SK-N-SH (cell line): ENCODE results near the gene HBZ.

Source experiments
- CHD2 ChIP-seq: fragments of 150-350 bp; IDR thresholded peaks from 2 replicates; pipeline ENCODE4 v1.6.1; 2018; ENCODE audit warnings: low read length; ENCODE audit not compliant: partially characterized antibody
- EP300 ChIP-seq, 2 experiments: IDR thresholded peaks; 2 replicates each; pipeline versions ENCODE4 v1.4.0 to v1.6.1; 2012; ENCODE audit warnings: borderline replicate concordance in 1 of 2, low read depth in 1 of 2, low read length in 1 of 2
- EZH2phosphoT487 ChIP-seq: fragments of 200-600 bp; sonication (generic); IDR thresholded peaks from 2 replicates; pipeline ENCODE4 v1.6.1; 2017; ENCODE audit warnings: low read depth, mixed run types, mild to moderate bottlenecking, antibody characterized with exemption, moderate library complexity, borderline replicate concordance
- FOXJ3 ChIP-seq: sonication (generic); formaldehyde crosslinking; IDR thresholded peaks from 2 replicates; pipeline ENCODE4 v1.5.1; 2020; ENCODE audit warnings: mild to moderate bottlenecking, missing genetic modification reagents
- MXI1 ChIP-seq: IDR thresholded peaks from 2 replicates; pipeline ENCODE4 v1.6.1; 2012; ENCODE audit warnings: mild to moderate bottlenecking, low read depth, low read length, improper control_type of control experiment
- POLR2AphosphoS5 ChIP-seq: IDR thresholded peaks from 2 replicates; pipeline ENCODE4 v1.6.1; 2012; ENCODE audit warnings: low read depth, low read length
- RAD21 ChIP-seq: IDR thresholded peaks from 2 replicates; pipeline ENCODE4 v1.6.1; 2012; ENCODE audit warnings: mild to moderate bottlenecking, low read length
- RFX5 ChIP-seq: IDR thresholded peaks from 2 replicates; pipeline ENCODE4 v1.6.1; 2012; ENCODE audit warnings: mild to moderate bottlenecking, improper control_type of control experiment, low read length
- RXRA ChIP-seq: IDR thresholded peaks from 2 replicates; pipeline ENCODE4 v1.4.0; 2012; ENCODE audit warnings: low read depth, mild to moderate bottlenecking, borderline replicate concordance
- SIN3A ChIP-seq: IDR thresholded peaks from 2 replicates; pipeline ENCODE4 v1.6.1; 2012; ENCODE audit warnings: low read depth, mild to moderate bottlenecking, low read length, moderate library complexity, borderline replicate concordance
- SMC3 ChIP-seq: IDR thresholded peaks from 2 replicates; pipeline ENCODE4 v1.6.1; 2012; ENCODE audit warnings: low read depth, low read length, improper control_type of control experiment
- TF ChIP-seq, protein P1 (sequence below): fragments of 150-350 bp; IDR thresholded peaks from 2 replicates; pipeline ENCODE4 v1.6.1; 2017; ENCODE audit warnings: antibody characterized with exemption, low read length, low read depth, borderline replicate concordance
- TF ChIP-seq, protein P2 (sequence below): fragments of 200-600 bp; sonication (generic); IDR thresholded peaks from 2 replicates; pipeline ENCODE4 v1.6.1; 2017; ENCODE audit warnings: antibody characterized with exemption, mild to moderate bottlenecking, moderate library complexity
- TF ChIP-seq, protein P3 (sequence below): IDR thresholded peaks from 2 replicates; pipeline ENCODE4 v1.6.1; 2012; ENCODE audit warnings: mild to moderate bottlenecking, low read depth, low read length, moderate library complexity

DNA sequence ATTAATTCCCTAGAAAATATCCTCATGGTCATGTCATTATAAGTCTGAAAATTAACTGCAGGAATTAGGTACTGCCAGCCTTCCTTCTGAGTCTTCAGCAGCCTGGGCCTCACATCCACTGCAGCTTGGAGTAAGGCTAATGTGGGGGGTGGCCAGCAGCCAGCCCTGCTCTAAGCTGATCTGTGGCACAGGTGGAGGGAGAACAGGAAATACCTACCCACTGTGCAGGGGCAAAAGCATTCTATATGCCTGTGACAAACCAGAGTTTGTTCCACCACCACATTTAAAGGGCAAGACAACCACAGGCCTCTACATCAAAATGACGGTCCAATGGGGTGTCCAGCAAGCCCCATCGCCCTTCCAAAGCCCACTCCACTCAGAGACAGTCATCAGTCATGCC lies 23.4 kb upstream of the HBZ start:
- TF ChIP-seq, protein P1, sequence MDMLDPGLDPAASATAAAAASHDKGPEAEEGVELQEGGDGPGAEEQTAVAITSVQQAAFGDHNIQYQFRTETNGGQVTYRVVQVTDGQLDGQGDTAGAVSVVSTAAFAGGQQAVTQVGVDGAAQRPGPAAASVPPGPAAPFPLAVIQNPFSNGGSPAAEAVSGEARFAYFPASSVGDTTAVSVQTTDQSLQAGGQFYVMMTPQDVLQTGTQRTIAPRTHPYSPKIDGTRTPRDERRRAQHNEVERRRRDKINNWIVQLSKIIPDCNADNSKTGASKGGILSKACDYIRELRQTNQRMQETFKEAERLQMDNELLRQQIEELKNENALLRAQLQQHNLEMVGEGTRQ, result no peak
- TF ChIP-seq CHD2 (no peak), POLR2AphosphoS5 (no peak), RFX5 (no peak), RXRA (no peak), SMC3 (no peak), RAD21 (no peak), FOXJ3 (CRISPR knock-in tag) (no peak), SIN3A (no peak), EP300 (IDR thresholded peaks at IDR 0.05; ENCODE audit: borderline replicate concordance in 1 of 2, low read depth in 1 of 2, low read length in 1 of 2) (no peak), EZH2phosphoT487 (no peak), MXI1 (no peak)
- TF ChIP-seq, protein P2, sequence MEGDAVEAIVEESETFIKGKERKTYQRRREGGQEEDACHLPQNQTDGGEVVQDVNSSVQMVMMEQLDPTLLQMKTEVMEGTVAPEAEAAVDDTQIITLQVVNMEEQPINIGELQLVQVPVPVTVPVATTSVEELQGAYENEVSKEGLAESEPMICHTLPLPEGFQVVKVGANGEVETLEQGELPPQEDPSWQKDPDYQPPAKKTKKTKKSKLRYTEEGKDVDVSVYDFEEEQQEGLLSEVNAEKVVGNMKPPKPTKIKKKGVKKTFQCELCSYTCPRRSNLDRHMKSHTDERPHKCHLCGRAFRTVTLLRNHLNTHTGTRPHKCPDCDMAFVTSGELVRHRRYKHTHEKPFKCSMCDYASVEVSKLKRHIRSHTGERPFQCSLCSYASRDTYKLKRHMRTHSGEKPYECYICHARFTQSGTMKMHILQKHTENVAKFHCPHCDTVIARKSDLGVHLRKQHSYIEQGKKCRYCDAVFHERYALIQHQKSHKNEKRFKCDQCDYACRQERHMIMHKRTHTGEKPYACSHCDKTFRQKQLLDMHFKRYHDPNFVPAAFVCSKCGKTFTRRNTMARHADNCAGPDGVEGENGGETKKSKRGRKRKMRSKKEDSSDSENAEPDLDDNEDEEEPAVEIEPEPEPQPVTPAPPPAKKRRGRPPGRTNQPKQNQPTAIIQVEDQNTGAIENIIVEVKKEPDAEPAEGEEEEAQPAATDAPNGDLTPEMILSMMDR, result no peak
- TF ChIP-seq, protein P3, sequence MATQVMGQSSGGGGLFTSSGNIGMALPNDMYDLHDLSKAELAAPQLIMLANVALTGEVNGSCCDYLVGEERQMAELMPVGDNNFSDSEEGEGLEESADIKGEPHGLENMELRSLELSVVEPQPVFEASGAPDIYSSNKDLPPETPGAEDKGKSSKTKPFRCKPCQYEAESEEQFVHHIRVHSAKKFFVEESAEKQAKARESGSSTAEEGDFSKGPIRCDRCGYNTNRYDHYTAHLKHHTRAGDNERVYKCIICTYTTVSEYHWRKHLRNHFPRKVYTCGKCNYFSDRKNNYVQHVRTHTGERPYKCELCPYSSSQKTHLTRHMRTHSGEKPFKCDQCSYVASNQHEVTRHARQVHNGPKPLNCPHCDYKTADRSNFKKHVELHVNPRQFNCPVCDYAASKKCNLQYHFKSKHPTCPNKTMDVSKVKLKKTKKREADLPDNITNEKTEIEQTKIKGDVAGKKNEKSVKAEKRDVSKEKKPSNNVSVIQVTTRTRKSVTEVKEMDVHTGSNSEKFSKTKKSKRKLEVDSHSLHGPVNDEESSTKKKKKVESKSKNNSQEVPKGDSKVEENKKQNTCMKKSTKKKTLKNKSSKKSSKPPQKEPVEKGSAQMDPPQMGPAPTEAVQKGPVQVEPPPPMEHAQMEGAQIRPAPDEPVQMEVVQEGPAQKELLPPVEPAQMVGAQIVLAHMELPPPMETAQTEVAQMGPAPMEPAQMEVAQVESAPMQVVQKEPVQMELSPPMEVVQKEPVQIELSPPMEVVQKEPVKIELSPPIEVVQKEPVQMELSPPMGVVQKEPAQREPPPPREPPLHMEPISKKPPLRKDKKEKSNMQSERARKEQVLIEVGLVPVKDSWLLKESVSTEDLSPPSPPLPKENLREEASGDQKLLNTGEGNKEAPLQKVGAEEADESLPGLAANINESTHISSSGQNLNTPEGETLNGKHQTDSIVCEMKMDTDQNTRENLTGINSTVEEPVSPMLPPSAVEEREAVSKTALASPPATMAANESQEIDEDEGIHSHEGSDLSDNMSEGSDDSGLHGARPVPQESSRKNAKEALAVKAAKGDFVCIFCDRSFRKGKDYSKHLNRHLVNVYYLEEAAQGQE, result no peak
